ENCODE results near the gene CAMK1D. TPM values are rescaled to one million over a fixed set of nuclear protein-coding genes. Genes with fewer than 3 reads are reported as not detected.

The CAMK1D gene
- total RNA-seq, 6 experiments from 2014 or later = 5.3 to 10.8 (median 9.5) TPM

DNA sequence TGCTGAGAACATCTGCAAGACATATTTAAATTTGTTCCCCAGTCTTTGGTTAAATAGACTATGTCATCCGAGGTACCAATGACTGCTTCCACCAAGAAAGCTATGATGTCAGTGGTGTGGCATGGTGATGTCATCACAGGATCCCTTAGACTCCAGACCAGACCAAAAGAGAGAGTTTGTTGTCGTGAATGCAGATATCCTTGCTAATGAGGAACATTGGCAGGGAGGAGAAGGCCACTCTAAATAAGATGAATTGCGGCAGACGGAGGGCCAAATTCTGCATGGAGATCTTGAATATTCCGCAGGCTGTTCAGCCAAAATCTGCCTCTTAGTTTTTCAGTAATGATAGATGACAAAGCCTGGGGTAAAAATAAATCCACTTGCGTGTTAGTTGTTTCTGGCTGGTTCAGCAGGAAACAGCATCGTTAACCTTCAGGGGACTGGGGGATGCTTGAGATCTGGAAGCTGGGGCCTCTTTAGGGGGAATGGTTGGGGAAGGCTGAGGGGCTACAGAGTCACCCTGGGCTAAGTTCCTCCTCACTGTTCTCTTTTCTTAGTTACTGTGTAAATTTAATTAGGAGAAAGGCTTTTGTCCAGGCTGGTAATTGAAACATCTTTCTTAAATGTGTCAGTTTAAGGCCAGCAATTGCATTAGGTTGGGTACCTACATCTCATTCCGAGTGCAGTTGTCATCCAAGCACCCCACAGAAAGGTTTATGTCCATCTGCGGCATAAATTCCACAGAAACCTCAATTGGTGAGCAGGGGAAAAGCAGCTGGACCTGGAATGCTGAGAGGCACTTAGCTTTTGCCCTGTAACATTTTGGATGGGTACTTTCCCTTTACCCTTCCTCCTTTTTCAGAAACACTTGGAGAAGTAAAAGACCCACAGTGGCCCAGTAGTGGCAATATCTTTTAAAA is 11.6 kb upstream of the CAMK1D start:
- TF ChIP-seq, protein P1, sequence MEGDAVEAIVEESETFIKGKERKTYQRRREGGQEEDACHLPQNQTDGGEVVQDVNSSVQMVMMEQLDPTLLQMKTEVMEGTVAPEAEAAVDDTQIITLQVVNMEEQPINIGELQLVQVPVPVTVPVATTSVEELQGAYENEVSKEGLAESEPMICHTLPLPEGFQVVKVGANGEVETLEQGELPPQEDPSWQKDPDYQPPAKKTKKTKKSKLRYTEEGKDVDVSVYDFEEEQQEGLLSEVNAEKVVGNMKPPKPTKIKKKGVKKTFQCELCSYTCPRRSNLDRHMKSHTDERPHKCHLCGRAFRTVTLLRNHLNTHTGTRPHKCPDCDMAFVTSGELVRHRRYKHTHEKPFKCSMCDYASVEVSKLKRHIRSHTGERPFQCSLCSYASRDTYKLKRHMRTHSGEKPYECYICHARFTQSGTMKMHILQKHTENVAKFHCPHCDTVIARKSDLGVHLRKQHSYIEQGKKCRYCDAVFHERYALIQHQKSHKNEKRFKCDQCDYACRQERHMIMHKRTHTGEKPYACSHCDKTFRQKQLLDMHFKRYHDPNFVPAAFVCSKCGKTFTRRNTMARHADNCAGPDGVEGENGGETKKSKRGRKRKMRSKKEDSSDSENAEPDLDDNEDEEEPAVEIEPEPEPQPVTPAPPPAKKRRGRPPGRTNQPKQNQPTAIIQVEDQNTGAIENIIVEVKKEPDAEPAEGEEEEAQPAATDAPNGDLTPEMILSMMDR (IDR thresholded peaks at IDR 0.05) = no peak
- no peak for TF ChIP-seq POLR2A (IDR thresholded peaks at IDR 0.05)
- DNase-seq (no peak), ATAC-seq (no peak)
- intact Hi-C loops (cut with DNase I) = no loop called here
- no peaks in the 10 kb centered on the region for H3K27me3 ChIP-seq
- no peaks in the 10 kb centered on the region for H3K36me3 ChIP-seq
- H3K27ac ChIP-seq = no peak overlapping the region
- peaks cover 0 to 13% (median 0%) of the 10 kb centered on the region in 4 donors for H3K4me1 ChIP-seq
- H3K4me3 ChIP-seq = no peak overlapping the region
- no peaks in the 10 kb centered on the region for H3K9me3 ChIP-seq
- WGBS (ENCODE audit: insufficient coverage, low coverage, low lambda C conversion rate, missing lambda C conversion rate) = 65% methylated on average over 9 of the region's 9 CpGs

DNA sequence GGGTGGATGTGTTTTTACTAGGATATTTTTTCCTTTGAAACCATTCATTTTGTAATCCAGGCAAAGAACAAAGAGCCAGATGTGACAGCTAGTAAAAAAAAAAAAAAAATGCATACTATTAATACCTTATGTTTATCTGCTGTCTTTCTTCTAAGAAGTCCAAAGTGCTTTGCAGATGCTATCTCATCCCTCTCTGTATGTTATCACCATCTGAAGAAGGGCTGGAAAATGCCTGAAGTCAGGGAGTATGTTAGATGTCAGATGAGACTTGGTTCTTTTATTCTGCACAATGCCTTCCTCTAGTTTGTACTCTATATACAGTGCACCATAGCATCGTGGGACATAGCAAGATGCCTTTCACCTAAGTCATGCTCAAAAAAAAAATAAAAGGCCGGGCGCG is 10.4 kb upstream of the CAMK1D start:
- H3K36me3 ChIP-seq = no peaks in the 10 kb centered on the region
- no peaks in the 10 kb centered on the region for H3K27me3 ChIP-seq
- H3K27ac ChIP-seq = no peak overlapping the region
- no peaks in the 10 kb centered on the region for H3K9me3 ChIP-seq
- no peak for TF ChIP-seq POLR2A (IDR thresholded peaks at IDR 0.05)
- TF ChIP-seq, protein P1 (IDR thresholded peaks at IDR 0.05) = no peak
- intact Hi-C loops (cut with DNase I) = no loop called here
- H3K4me3 ChIP-seq = no peak overlapping the region
- H3K4me1 ChIP-seq = peaks cover 0 to 3% (median 0%) of the 10 kb centered on the region in 4 donors
- 83% methylated on average over 1 of the region's 4 CpGs for WGBS (ENCODE audit: insufficient coverage, low coverage, low lambda C conversion rate, missing lambda C conversion rate)
- DNase-seq (no peak), ATAC-seq (no peak)

DNA sequence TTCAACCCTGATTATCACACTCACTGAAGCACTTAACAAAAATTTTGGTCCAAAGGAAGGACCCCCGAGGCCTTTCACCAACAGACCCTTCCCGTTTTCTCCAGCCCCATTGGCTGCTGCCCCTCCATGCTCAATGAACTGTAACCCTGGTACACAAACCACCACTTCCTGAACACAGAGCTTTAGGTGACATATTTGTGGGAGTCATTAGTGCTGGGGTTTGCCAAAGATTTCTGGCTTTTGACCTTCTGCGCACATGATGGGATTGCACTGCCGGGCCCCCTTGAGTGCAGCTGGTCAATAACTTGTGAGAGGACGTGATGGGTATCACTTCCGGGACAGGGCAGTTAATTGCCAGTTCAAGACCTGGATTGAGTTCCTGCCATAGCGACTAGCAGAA is 9.0 kb upstream of the CAMK1D start:
- TF ChIP-seq, protein P1 (IDR thresholded peaks at IDR 0.05) = no peak
- TF ChIP-seq POLR2A (IDR thresholded peaks at IDR 0.05) = no peak
- intact Hi-C loops (cut with DNase I) = no loop called here
- 87% methylated on average over 7 of the region's 7 CpGs for WGBS (ENCODE audit: insufficient coverage, low coverage, low lambda C conversion rate, missing lambda C conversion rate)
- no peak for DNase-seq
- H3K4me3 ChIP-seq = no peak overlapping the region
- H3K36me3 ChIP-seq = no peaks in the 10 kb centered on the region
- no peaks in the 10 kb centered on the region for H3K9me3 ChIP-seq
- no peak overlapping the region for H3K27ac ChIP-seq
- no peaks in the 10 kb centered on the region for H3K4me1 ChIP-seq
- H3K27me3 ChIP-seq = no peaks in the 10 kb centered on the region
- ATAC-seq = no peak

DNA sequence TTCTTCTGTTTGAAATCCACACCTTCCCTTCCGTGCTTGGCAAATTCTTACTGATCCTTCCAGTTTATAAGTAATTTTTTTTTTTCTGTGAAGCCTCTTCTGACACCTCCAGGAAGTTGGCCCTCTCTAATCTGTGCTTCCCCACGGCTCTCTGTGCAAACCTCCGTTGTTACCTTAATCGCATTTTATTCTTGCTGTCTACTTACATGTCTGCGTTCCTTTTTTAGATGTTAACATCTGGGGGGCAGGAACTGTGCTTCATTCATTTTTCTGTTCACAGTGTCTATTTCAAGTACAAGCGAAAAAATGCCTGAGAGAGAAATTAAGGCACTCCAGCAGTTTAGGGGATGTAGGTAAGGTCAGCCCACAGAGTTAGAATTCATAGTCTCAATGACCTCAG is 8.4 kb upstream of the CAMK1D start:
- Histone ChIP-seq H3K4me3 (no peak overlapping the region), H3K27ac (no peak overlapping the region), H3K9me3 (no peaks in the 10 kb centered on the region), H3K27me3 (no peaks in the 10 kb centered on the region), H3K36me3 (no peaks in the 10 kb centered on the region), H3K4me1 (no peaks in the 10 kb centered on the region)
- DNase-seq = no peak
- TF ChIP-seq POLR2A (IDR thresholded peaks at IDR 0.05) = no peak
- TF ChIP-seq, protein P1 (IDR thresholded peaks at IDR 0.05) = no peak
- ATAC-seq = no peak
- WGBS (ENCODE audit: insufficient coverage, low coverage, low lambda C conversion rate, missing lambda C conversion rate) = 67% methylated on average over 6 of the region's 6 CpGs
- intact Hi-C loops (cut with DNase I) = no loop called here

Data from right lobe of liver (tissue), 6 donors.